ENCODE data around the gene ARFGEF3.

DNA sequence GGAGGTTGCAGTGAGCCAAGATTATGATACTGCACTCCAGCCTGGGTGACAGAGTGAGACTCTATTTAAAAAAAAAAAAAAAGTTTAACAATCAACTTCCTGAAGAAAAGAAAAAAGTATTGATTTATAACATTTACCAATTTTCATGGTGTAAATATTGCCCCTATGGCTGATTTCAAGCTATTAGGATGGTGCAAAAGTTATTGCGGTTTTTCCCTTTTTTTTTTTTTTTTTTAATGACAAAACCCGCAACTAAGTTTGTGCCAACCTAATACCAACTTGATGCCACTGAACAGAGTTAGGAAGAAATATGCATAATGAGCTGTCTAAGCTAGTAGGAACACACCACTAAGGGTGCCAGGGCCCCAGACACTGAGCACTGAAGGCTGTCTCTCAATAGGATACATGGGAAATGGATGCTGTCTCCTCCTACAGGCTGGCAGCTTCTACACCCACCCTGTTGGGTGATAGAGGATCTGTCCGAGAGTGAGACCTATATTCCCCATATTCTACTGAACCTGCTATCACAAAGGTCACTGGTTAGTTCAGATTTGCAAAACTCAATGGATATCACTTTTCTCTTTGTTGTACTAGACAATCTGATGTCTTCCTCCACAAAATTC lies 48.0 kb upstream of the ARFGEF3 start:
- no peak for TF ChIP-seq ZNF138 (tag by site-specific recombination; IDR thresholded peaks at IDR 0.05; ENCODE audit: borderline replicate concordance)
- TF ChIP-seq, protein P1, sequence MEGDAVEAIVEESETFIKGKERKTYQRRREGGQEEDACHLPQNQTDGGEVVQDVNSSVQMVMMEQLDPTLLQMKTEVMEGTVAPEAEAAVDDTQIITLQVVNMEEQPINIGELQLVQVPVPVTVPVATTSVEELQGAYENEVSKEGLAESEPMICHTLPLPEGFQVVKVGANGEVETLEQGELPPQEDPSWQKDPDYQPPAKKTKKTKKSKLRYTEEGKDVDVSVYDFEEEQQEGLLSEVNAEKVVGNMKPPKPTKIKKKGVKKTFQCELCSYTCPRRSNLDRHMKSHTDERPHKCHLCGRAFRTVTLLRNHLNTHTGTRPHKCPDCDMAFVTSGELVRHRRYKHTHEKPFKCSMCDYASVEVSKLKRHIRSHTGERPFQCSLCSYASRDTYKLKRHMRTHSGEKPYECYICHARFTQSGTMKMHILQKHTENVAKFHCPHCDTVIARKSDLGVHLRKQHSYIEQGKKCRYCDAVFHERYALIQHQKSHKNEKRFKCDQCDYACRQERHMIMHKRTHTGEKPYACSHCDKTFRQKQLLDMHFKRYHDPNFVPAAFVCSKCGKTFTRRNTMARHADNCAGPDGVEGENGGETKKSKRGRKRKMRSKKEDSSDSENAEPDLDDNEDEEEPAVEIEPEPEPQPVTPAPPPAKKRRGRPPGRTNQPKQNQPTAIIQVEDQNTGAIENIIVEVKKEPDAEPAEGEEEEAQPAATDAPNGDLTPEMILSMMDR (tag by site-specific recombination; IDR thresholded peaks at IDR 0.05), result no peak
- no peak for TF ChIP-seq ZNF274 (IDR thresholded peaks at IDR 0.05; ENCODE audit: low read length)
- no peak for TF ChIP-seq ZNF274 (tag by site-specific recombination; IDR thresholded peaks at IDR 0.05; ENCODE audit: borderline replicate concordance)
- TF ChIP-seq, protein P2, sequence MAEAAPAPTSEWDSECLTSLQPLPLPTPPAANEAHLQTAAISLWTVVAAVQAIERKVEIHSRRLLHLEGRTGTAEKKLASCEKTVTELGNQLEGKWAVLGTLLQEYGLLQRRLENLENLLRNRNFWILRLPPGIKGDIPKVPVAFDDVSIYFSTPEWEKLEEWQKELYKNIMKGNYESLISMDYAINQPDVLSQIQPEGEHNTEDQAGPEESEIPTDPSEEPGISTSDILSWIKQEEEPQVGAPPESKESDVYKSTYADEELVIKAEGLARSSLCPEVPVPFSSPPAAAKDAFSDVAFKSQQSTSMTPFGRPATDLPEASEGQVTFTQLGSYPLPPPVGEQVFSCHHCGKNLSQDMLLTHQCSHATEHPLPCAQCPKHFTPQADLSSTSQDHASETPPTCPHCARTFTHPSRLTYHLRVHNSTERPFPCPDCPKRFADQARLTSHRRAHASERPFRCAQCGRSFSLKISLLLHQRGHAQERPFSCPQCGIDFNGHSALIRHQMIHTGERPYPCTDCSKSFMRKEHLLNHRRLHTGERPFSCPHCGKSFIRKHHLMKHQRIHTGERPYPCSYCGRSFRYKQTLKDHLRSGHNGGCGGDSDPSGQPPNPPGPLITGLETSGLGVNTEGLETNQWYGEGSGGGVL (tag by site-specific recombination; IDR thresholded peaks at IDR 0.05), result no peak
- no peak for TF ChIP-seq ZNF394 (tag by site-specific recombination; IDR thresholded peaks at IDR 0.05; ENCODE audit: borderline replicate concordance)
- TF ChIP-seq MEIS1 (CRISPR knock-in tag; IDR thresholded peaks at IDR 0.05; ENCODE audit: borderline replicate concordance), result no peak
- TF ChIP-seq HOXA7 (CRISPR knock-in tag; IDR thresholded peaks at IDR 0.05; ENCODE audit: borderline replicate concordance), result no peak
- TF ChIP-seq ZIC2 (tag by site-specific recombination; IDR thresholded peaks at IDR 0.05), result no peak
- TF ChIP-seq KLF1 (tag by site-specific recombination; IDR thresholded peaks at IDR 0.05), result no peak
- no peak for TF ChIP-seq ZNF677 (tag by site-specific recombination; IDR thresholded peaks at IDR 0.05)
- no peak for TF ChIP-seq ZNF660 (tag by site-specific recombination; IDR thresholded peaks at IDR 0.05)
- TF ChIP-seq ZNF133 (tag by site-specific recombination; IDR thresholded peaks at IDR 0.05), result no peak
- no peak for TF ChIP-seq SP3 (tag by site-specific recombination; IDR thresholded peaks at IDR 0.05)
